ENCODE data around the gene ADCY9.
"Not testable (repeated sequence)": the region's sequence is repeated elsewhere in the genome, so short reads cannot be mapped to it uniquely, and the experiment has no call there.

The ADCY9 gene

GRCh38 chr16:4067262-4068001 is 48.8 kb downstream of the ADCY9 start:
- no peak for DNase-seq (ENCODE audit: low read depth in 2 of 2)

- no peak for DNase-seq (ENCODE audit: low read depth in 2 of 2)
Measured at GRCh38 chr16:4064950-4065352, 51.3 kb downstream of the ADCY9 start.

DNA sequence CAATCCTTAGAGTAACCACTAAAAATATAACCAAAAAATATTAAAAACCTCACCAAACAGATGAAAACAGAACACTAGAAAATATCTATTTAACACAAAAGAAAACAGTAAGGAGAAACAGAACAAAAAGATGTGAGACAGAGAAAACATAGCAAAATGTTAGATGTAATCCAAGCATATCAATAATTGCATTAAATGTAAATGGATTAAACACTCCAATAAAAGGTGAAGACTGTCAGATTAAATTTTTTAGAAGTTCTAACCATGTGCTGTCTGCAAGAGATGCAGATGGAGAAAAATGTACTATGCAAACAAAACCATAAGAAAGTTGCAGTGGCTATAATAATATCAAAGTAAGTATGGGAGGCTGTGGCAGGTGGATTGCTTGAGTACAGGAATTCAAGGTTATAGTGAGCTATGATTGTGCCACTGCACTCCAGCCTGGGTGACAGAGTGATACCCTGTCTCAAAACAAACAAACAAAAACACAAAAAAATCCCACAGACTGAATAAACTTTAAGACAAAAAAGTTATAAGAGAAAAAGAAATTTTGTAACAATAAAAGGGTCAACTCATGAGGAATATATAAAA is 53.9 kb downstream of the ADCY9 start:
- DNase-seq (ENCODE audit: low read depth in 2 of 2): no peak

DNA sequence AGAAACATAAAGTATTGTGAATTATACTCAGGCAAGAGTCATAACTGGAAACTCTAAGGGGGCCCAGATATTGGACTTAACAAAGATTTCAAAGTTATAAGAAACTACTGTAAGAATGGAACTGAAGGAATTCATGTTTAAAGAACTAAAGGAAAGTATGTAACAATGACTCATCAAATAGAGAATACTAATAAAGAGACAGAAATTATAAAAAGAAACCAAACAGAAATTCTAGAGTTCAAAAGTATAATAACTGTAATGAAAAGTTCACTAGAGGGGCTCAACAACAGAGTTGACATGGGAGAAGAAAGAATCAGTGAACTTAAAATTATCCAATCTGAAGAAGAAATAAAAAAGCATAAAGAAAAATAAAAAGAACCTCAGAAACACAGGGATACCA is 55.4 kb downstream of the ADCY9 start:
- no peak for DNase-seq (ENCODE audit: low read depth in 2 of 2)

GRCh38 chr16:4060009-4060408 is 56.2 kb downstream of the ADCY9 start:
- no peak for DNase-seq (ENCODE audit: low read depth in 2 of 2)

- DNase-seq (ENCODE audit: low read depth in 2 of 2): no peak
Measured at GRCh38 chr16:4058386-4058785, 57.9 kb downstream of the ADCY9 start.

DNA sequence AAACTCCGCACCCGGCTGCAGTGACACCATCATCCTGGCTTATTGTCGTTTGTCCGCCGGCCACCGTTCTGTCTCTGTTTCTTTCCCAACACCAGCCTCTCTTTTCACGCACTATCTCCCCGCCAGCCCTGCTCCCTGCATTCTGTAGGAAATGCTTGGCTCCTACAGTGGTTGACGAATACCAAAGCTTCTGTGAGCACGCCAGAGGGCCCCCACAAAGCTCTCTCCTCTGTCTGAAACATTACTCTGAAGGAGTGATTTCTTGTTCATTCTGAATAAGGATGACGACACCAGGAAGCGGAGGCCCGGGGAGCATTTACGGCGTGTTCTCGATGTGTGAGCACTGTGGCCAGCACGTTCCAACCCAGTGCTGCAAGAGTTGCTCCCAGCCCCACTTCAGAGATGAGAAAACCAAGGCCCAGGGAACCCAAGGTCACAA is 58.8 kb downstream of the ADCY9 start:
- no peak for DNase-seq (ENCODE audit: low read depth in 2 of 2)

DNA sequence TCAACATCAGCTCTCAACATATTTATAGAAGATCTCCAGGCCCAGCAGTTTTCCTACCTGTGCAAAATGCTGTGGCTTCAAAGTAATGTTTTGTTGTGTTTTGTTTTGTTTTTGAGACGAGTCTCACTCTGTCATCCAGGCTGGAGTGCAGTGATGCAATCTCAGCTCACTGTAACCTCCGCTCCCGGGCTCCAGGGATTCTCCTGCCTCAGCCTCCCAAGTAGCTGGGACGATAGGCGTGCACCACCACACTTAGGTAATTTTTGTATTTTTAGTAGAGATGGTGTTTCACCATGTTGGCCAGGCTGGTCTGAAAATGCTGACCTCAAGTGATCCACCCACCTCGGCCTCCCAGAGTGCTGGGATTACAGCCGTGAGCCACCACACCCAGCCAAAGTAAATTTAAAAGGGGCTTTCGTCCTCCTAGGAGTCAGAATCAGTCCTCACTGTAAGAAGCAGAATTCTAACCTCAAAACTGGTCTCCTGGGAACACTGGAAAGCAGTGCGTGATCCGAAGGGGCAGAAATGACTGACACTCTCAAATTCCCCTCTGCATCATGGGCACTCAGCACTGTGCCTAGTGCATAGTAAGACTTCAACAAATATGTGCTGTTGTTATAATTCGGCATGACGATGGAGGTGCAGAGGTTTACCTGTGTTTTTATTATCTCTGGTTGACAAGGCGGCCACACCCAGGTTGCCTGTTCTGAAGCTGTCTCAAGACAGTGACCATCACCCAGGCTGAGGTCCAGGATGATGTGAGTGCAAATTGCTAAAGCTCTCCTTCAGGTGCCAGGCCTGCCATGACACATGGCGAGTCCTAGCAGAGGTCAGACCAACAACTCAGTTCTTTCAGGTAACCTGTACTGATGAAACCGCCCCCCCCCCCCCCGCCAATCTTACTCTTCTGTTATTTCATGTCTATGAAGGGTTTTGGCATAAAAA is 59.8 kb downstream of the ADCY9 start:
- DNase-seq (ENCODE audit: low read depth in 2 of 2): no peak

DNA sequence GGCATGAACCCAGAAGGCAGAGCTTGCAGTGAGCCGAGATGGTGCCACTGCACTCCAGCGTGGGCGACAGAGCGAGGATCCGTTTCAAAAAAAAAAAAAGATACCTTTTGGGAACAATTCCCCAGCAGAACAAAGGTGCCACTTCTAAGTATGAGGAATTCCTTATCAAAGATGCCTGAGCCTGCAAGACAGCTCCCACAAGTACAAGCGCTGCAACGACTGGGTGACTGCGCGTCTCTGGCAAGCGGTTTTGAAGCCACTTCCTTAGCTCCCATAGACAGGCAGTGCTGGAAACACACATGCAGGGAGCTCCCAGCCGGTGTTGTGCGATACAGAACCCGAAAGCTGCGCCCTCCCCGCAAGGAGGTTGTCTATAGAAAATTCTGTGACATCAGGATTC is 60.5 kb downstream of the ADCY9 start:
- DNase-seq (ENCODE audit: low read depth in 2 of 2): no peak

DNA sequence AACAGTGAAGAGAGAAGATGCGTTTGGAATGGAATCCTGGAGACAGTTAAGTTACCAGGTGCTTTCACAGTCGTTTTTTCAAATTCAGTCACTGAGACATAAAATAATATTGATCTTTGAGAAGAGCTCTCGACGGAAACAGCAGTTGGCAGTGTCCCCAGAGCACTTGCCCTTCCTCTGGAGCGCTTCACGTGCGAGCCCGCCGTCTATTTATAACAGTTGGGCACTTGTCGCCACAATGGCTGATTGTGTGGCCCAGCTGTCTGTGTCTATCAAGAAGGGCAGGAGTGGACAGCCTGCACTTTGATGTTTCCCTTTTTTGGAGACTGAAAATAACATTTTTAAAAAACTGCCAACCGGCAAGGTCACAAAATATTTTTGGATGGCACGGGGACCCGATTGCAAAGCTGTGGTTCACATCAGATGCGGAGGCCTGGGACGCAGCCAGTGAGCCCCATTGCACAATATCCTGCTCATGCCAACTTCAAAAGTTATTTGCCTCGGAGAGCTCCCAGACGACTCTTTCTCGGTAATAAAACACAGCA is 62.9 kb downstream of the ADCY9 start:
- DNase-seq (ENCODE audit: low read depth in 2 of 2): no peak

DNA sequence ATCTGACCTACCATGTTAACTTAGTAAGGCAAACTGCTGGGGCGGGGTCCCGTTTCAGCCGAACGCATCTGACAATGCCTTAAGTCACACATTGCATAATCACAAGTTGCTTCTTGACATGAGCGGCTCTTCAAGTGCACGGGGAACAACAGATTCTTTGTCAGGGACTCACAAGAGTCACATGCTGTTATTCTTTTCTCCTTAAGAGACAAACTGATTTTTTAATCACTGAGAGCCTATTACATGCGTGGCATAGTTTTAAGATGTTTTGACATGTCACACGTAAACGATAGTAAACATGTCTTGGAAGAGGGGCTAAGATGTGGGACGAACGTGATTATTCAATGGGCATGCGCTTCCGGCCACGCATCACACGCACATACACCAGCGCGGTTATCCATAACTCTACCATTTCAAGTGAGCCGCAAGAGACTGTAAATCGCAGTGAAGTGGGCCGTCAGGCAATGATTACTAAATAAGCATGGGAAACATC is 63.4 kb downstream of the ADCY9 start:
- DNase-seq (ENCODE audit: low read depth in 2 of 2): no peak

GRCh38 chr16:4052096-4052495 is 64.1 kb downstream of the ADCY9 start:
- DNase-seq (ENCODE audit: low read depth in 2 of 2): no peak

GRCh38 chr16:4051591-4051990 is 64.7 kb downstream of the ADCY9 start:
- no peak for DNase-seq (ENCODE audit: low read depth in 2 of 2)

GRCh38 chr16:4049031-4049430 is 67.2 kb downstream of the ADCY9 start:
- DNase-seq (ENCODE audit: low read depth in 2 of 2): no peak

GRCh38 chr16:4048481-4048880 is 67.8 kb downstream of the ADCY9 start:
- no peak for DNase-seq (ENCODE audit: low read depth in 2 of 2)

GRCh38 chr16:4046221-4046620 is 70.0 kb downstream of the ADCY9 start:
- DNase-seq (ENCODE audit: low read depth in 2 of 2): no peak

GRCh38 chr16:4045561-4045960 is 70.7 kb downstream of the ADCY9 start:
- not testable (repeated sequence) for DNase-seq (ENCODE audit: low read depth in 2 of 2)

- no peak for DNase-seq (ENCODE audit: low read depth in 2 of 2)
Measured at GRCh38 chr16:4042581-4042980, 73.7 kb downstream of the ADCY9 start.

DNA sequence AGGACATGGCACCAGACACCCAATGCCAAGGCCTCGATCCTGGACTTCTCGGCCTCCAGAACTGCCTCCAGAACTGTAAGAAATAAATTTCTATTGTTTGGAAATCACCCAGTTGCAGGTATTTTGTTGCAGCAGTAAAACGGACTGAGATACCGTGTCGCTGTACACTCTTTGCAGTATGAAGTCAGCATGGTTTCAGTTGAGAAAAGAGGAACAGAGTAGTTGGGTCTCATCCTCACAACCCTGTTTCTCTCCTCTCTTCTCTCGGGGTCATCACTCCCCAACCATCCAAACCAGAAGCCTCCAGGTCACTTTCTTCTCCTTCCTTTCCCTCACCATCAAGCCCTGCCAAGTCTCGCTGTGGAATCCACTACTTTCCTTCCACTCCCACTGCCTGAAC is 77.8 kb downstream of the ADCY9 start:
- no peak for DNase-seq (ENCODE audit: low read depth in 2 of 2)

- DNase-seq (ENCODE audit: low read depth in 2 of 2): not testable (repeated sequence)
Measured at GRCh38 chr16:4036952-4037351, 79.3 kb downstream of the ADCY9 start.

- no peak for DNase-seq (ENCODE audit: low read depth in 2 of 2)
Measured at GRCh38 chr16:4034963-4035362, 81.3 kb downstream of the ADCY9 start.

GRCh38 chr16:4033951-4034350 is 82.3 kb downstream of the ADCY9 start:
- DNase-seq (ENCODE audit: low read depth in 2 of 2): no peak

Data from stimulated activated CD4-positive, alpha-beta T cell treated with anti-CD3 and anti-CD28 coated beads, Interleukin-12 subunit alpha, Interleukin-12 subunit beta, amount 100 ng/mL, for 24 hours (primary cell).